H1 (cell line): ENCODE data around the gene CHCHD3.

Experiments used
- ASH2L ChIP-seq: fragments of 200-600, 300-600 bp; sonication (generic); IDR thresholded peaks from one replicate; pipeline ENCODE4 v1.7.1; 2017; ENCODE audit warnings: low read length
- EGR1 ChIP-seq: IDR thresholded peaks from 2 replicates; pipeline ENCODE4 v1.6.1; 2011; ENCODE audit warnings: low read depth, low read length, borderline replicate concordance
- EZH2 ChIP-seq: fragments of 200-600 bp; sonication (generic); IDR thresholded peaks from 2 replicates; pipeline ENCODE4 v1.7.1; 2012; ENCODE audit warnings: low read depth, mild to moderate bottlenecking, moderate library complexity, low read length, inconsistent platforms; ENCODE audit not compliant: severe bottlenecking
- POLR2AphosphoS5 ChIP-seq: IDR thresholded peaks from 2 replicates; pipeline ENCODE4 v1.6.1; 2011; ENCODE audit warnings: low read depth, low read length
- SP2 ChIP-seq: IDR thresholded peaks from 2 replicates; pipeline ENCODE4 v1.6.1; 2012; ENCODE audit warnings: mild to moderate bottlenecking, low read length, inconsistent platforms
- SRF ChIP-seq: IDR thresholded peaks from 2 replicates; pipeline ENCODE4 v1.6.1; 2011; ENCODE audit warnings: mild to moderate bottlenecking, low read depth, low read length, moderate library complexity
- ZNF274 ChIP-seq: IDR thresholded peaks from 2 replicates; pipeline ENCODE4 v1.7.0; 2012; ENCODE audit warnings: low read length, borderline replicate concordance; ENCODE audit errors: extremely low read depth
- TF ChIP-seq, protein P1 (sequence below), 3 experiments: IDR thresholded peaks; 1 replicate in 2 of 3; 2 replicates in 1 of 3; pipeline versions ENCODE4 v1.5.1 to v1.6.1; 2011; ENCODE audit warnings: low read length in 3 of 3, mild to moderate bottlenecking in 3 of 3, inconsistent platforms in 2 of 3, low read depth in 1 of 3, moderate library complexity in 1 of 3; ENCODE audit not compliant: insufficient read depth in 1 of 3; ENCODE audit errors: control extremely low read depth in 1 of 3
- TF ChIP-seq, protein P2 (sequence below): fragments of 300-600 bp; sonication (generic); IDR thresholded peaks from 2 replicates; pipeline ENCODE4 v1.7.1; 2012; ENCODE audit warnings: low read length, moderate library complexity, mild to moderate bottlenecking, inconsistent platforms; ENCODE audit not compliant: insufficient replicate concordance

GRCh38 chr7:133011746-133012145 lies 70.1 kb downstream of the CHCHD3 start:
- TF ChIP-seq, protein P1, sequence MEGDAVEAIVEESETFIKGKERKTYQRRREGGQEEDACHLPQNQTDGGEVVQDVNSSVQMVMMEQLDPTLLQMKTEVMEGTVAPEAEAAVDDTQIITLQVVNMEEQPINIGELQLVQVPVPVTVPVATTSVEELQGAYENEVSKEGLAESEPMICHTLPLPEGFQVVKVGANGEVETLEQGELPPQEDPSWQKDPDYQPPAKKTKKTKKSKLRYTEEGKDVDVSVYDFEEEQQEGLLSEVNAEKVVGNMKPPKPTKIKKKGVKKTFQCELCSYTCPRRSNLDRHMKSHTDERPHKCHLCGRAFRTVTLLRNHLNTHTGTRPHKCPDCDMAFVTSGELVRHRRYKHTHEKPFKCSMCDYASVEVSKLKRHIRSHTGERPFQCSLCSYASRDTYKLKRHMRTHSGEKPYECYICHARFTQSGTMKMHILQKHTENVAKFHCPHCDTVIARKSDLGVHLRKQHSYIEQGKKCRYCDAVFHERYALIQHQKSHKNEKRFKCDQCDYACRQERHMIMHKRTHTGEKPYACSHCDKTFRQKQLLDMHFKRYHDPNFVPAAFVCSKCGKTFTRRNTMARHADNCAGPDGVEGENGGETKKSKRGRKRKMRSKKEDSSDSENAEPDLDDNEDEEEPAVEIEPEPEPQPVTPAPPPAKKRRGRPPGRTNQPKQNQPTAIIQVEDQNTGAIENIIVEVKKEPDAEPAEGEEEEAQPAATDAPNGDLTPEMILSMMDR (IDR thresholded peaks at IDR 0.05; ENCODE audit: control extremely low read depth in 1 of 3, insufficient read depth in 1 of 3, low read depth in 1 of 3, low read length in 3 of 3) = no peak
- TF ChIP-seq SP2 = no peak
- no peak for TF ChIP-seq ZNF274
- TF ChIP-seq EGR1 = no peak
- TF ChIP-seq ASH2L = no peak
- no peak for TF ChIP-seq EZH2
- no peak for TF ChIP-seq POLR2AphosphoS5
- no peak for TF ChIP-seq SRF
- TF ChIP-seq, protein P2, sequence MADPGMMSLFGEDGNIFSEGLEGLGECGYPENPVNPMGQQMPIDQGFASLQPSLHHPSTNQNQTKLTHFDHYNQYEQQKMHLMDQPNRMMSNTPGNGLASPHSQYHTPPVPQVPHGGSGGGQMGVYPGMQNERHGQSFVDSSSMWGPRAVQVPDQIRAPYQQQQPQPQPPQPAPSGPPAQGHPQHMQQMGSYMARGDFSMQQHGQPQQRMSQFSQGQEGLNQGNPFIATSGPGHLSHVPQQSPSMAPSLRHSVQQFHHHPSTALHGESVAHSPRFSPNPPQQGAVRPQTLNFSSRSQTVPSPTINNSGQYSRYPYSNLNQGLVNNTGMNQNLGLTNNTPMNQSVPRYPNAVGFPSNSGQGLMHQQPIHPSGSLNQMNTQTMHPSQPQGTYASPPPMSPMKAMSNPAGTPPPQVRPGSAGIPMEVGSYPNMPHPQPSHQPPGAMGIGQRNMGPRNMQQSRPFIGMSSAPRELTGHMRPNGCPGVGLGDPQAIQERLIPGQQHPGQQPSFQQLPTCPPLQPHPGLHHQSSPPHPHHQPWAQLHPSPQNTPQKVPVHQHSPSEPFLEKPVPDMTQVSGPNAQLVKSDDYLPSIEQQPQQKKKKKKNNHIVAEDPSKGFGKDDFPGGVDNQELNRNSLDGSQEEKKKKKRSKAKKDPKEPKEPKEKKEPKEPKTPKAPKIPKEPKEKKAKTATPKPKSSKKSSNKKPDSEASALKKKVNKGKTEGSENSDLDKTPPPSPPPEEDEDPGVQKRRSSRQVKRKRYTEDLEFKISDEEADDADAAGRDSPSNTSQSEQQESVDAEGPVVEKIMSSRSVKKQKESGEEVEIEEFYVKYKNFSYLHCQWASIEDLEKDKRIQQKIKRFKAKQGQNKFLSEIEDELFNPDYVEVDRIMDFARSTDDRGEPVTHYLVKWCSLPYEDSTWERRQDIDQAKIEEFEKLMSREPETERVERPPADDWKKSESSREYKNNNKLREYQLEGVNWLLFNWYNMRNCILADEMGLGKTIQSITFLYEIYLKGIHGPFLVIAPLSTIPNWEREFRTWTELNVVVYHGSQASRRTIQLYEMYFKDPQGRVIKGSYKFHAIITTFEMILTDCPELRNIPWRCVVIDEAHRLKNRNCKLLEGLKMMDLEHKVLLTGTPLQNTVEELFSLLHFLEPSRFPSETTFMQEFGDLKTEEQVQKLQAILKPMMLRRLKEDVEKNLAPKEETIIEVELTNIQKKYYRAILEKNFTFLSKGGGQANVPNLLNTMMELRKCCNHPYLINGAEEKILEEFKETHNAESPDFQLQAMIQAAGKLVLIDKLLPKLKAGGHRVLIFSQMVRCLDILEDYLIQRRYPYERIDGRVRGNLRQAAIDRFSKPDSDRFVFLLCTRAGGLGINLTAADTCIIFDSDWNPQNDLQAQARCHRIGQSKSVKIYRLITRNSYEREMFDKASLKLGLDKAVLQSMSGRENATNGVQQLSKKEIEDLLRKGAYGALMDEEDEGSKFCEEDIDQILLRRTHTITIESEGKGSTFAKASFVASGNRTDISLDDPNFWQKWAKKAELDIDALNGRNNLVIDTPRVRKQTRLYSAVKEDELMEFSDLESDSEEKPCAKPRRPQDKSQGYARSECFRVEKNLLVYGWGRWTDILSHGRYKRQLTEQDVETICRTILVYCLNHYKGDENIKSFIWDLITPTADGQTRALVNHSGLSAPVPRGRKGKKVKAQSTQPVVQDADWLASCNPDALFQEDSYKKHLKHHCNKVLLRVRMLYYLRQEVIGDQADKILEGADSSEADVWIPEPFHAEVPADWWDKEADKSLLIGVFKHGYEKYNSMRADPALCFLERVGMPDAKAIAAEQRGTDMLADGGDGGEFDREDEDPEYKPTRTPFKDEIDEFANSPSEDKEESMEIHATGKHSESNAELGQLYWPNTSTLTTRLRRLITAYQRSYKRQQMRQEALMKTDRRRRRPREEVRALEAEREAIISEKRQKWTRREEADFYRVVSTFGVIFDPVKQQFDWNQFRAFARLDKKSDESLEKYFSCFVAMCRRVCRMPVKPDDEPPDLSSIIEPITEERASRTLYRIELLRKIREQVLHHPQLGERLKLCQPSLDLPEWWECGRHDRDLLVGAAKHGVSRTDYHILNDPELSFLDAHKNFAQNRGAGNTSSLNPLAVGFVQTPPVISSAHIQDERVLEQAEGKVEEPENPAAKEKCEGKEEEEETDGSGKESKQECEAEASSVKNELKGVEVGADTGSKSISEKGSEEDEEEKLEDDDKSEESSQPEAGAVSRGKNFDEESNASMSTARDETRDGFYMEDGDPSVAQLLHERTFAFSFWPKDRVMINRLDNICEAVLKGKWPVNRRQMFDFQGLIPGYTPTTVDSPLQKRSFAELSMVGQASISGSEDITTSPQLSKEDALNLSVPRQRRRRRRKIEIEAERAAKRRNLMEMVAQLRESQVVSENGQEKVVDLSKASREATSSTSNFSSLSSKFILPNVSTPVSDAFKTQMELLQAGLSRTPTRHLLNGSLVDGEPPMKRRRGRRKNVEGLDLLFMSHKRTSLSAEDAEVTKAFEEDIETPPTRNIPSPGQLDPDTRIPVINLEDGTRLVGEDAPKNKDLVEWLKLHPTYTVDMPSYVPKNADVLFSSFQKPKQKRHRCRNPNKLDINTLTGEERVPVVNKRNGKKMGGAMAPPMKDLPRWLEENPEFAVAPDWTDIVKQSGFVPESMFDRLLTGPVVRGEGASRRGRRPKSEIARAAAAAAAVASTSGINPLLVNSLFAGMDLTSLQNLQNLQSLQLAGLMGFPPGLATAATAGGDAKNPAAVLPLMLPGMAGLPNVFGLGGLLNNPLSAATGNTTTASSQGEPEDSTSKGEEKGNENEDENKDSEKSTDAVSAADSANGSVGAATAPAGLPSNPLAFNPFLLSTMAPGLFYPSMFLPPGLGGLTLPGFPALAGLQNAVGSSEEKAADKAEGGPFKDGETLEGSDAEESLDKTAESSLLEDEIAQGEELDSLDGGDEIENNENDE = no peak
